Left ventricle myocardium inferior (tissue), 1 donor: Measurements from ENCODE around the gene RPL22L1. TPM values are rescaled to one million over a fixed set of nuclear protein-coding genes. Genes with fewer than 3 reads are reported as not detected.

Source experiments
- DNase-seq: peaks from one replicate; pipeline ENCODE4 v3.0.0-alpha.2; 2020
- H3K27ac ChIP-seq: fragments of 200-600 bp; replicated peaks from 2 replicates; pipeline ENCODE4 v1.8.0; 2021
- H3K27me3 ChIP-seq: fragments of 200-600 bp; 2 replicates; pipeline ENCODE4 v1.8.0; 2021; ENCODE audit warnings: low read depth
- H3K36me3 ChIP-seq: fragments of 200-600 bp; 2 replicates; pipeline ENCODE4 v1.8.0; 2021
- H3K4me1 ChIP-seq: fragments of 200-600 bp; 2 replicates; pipeline ENCODE4 v1.8.0; 2021
- H3K4me3 ChIP-seq: fragments of 200-600 bp; 2 replicates; pipeline ENCODE4 v1.8.0; 2021; ENCODE audit warnings: mild to moderate bottlenecking, moderate library complexity
- H3K9me3 ChIP-seq: fragments of 200-600 bp; replicated peaks from 2 replicates; pipeline ENCODE4 v1.8.0; 2021
- CTCF ChIP-seq: fragments of 200-600 bp; IDR thresholded peaks from 2 replicates; pipeline ENCODE4 v1.8.0; 2021; ENCODE audit warnings: antibody characterized with exemption, mild to moderate bottlenecking, borderline replicate concordance
- intact Hi-C: fragments of 100-400 bp; cut with micrococcal nuclease; formaldehyde crosslinking; loops from one replicate; pipeline ENCODE4 v1.11.0; 2022
- total RNA-seq: library from RNA; stranded (reverse); fragmentation: NEBNext Ultra II Directional; extraction: Animal tissue kit (Norgen Biotek cat#: 25700); gene quantifications from one replicate; pipeline ENCODE4 v1.2.1, GENCODE V29; 2021
- donor health status: DM: no; HTN: yes; CAD: no; lungs with severe emphysema.

The RPL22L1 gene
- total RNA-seq, 1 donor from 2014 or later, result 12.4 TPM

DNA sequence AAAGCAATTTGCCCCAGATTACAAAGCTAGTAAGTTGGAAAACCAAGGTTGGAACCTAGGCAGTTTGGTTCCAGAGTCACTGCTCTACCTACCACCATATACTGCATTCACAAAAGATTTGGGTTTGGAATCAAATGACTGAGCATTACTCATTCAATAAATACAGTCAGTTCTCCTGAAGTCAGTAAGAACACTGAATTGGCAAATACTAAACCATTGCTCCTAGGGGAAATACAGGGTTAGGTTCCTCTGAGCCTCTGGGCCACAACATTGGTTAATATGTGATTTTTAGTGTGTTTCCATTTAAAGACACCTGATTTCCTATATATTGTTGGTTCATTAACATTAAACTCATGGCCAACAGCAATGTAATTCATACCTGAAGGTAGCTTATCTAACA, 40.5 kb upstream of the RPL22L1 start:
- DNase-seq, result no peak
- Histone ChIP-seq H3K27me3 (no peaks in the 10 kb centered on the region), H3K4me3 (no peak overlapping the region), H3K27ac (no peak overlapping the region), H3K36me3 (no peaks in the 10 kb centered on the region), H3K4me1 (peaks cover 18% of the 10 kb centered on the region), H3K9me3 (peaks cover 38% of the 10 kb centered on the region)
- TF ChIP-seq CTCF, result no peak
- intact Hi-C loops, result no loop called here

DNA sequence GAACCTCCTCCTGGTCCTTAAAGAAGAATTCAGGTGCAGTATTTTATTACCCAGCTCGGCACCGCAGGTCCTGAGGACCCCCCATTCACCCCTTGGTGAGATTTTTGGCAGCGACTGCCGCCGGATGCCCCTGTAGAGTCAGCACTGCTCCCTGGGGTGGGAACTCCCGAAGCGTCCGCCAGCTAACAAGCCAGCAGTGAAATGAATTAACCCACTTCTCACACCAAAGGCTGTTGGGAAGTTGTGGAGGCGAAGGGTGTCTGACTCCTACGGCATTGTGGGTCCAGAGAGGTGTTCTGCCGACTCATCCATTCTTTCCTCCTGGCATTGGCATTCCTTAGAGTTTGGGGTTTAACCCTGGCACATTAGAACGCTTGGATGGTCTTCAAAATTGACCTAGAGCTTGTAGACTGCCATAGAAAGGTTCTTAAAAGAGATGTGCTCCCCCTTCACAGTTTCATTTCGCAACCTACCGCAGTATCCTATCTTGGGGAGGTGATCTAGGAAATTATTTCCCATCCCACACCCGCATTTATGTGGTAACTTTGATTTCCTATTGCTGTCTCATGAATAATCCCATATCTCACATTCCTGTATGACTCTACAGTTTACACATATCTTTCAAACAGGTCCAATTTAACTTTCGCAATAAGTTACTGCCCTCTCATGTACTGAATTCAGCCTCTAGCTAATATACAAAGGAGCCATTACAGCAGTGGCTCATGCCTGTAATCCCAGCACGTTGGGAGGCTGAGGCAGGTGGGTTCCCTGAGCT, 39.3 kb upstream of the RPL22L1 start:
- Histone ChIP-seq H3K4me1 (peaks cover 18% of the 10 kb centered on the region), H3K27me3 (no peaks in the 10 kb centered on the region), H3K27ac (peak overlapping the region; percentile 73), H3K4me3 (peak overlapping the region; percentile 80), H3K36me3 (no peaks in the 10 kb centered on the region), H3K9me3 (peaks cover 38% of the 10 kb centered on the region)
- intact Hi-C loops, result no loop called here
- DNase-seq, result no peak
- TF ChIP-seq CTCF, result no peak

GRCh38 chr3:170908235-170909116, 38.5 kb upstream of the RPL22L1 start, which contains the start of gene EIF5A2:
TSS of gene EIF5A2 (minus strand) at chr3:170908637. CDS start at chr3:170907806, 831 bp downstream.
- H3K4me3 ChIP-seq, result peak within 1 kb of the TSS; percentile 80
- peaks cover 18% of the 10 kb centered on the region for H3K4me1 ChIP-seq
- TF ChIP-seq CTCF, result no peak
- DNase-seq, result peak; percentile 96
- H3K27ac ChIP-seq, result peak within 1 kb of the TSS; percentile 73
- intact Hi-C loops, result no loop called here
- H3K27me3 ChIP-seq, result no peaks in the 10 kb centered on the region
- H3K9me3 ChIP-seq, result peaks cover 38% of the 10 kb centered on the region
- H3K36me3 ChIP-seq, result no peaks in the 10 kb centered on the region

DNA sequence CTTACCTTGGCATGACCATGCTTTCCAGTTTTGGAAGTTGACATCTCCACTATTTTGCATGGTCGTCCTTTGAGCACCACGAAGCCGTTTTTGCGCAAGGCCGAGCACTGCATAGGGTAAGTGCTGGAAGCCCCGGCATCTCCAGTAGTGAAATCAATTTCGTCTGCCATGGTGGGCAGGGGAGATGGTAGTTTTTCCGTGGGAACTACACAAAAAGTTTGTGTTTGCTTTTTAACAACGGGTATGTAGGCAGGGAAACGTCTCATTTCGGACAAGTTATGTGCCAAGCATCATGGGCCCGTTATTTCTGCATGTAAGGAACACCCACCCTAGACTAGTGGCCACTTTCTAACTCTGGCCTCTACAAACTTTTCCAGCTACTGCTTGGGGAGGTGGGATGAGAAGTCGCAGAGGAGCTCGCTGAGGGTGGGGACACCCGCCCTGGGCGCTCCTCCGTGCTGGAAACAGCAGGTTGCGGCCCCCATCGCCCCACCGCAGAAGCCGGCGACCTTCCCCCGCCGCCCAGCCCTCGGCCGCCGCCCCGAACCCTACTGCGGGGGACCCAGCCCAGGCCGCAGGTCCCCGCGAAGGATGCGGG, 37.7 kb upstream of the RPL22L1 start:
- Histone ChIP-seq H3K4me3 (peak overlapping the region; percentile 80), H3K27me3 (no peaks in the 10 kb centered on the region), H3K4me1 (peaks cover 18% of the 10 kb centered on the region), H3K27ac (peak overlapping the region; percentile 73), H3K36me3 (no peaks in the 10 kb centered on the region), H3K9me3 (peaks cover 38% of the 10 kb centered on the region)
- DNase-seq, result no peak
- intact Hi-C loops, result no loop called here
- no peak for TF ChIP-seq CTCF

DNA sequence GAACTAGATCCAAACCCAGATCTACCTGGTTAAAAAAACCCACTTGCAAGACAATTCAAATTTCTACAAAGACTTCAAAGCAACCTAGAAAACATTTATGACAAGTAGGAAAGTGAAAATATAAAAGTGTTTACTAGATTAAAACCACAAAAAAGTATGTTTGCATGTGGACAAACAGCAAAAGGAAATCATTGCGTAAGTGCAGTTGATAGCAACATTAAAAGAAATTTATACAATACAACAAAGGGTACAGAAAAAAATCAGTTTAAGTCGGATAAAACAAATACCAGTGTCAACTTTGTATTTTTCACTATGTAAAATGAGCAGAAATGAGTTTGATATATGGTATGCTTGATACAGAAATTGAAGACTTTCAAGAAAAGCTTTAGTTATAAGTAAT, 35.9 kb upstream of the RPL22L1 start:
- Histone ChIP-seq H3K4me1 (peaks cover 18% of the 10 kb centered on the region), H3K36me3 (no peaks in the 10 kb centered on the region), H3K9me3 (peaks cover 22% of the 10 kb centered on the region), H3K27ac (no peak overlapping the region), H3K4me3 (no peak overlapping the region), H3K27me3 (no peaks in the 10 kb centered on the region)
- intact Hi-C loops, result no loop called here
- no peak for DNase-seq
- no peak for TF ChIP-seq CTCF
